Thoracic aorta (tissue), 2 donors: ENCODE measurements around the gene SLC22A17. TPM values are rescaled to one million over a fixed set of nuclear protein-coding genes. Genes with fewer than 3 reads are reported as not detected.
A peak's percentile ranks its signal among the peaks of the same experiment; 100 is the strongest.
"Not testable (repeated sequence)": the region's sequence is repeated elsewhere in the genome, so short reads cannot be mapped to it uniquely, and the experiment has no call there.

Source experiments
- ATAC-seq: fragments of 150-250 bp; one replicate; pipeline ENCODE4 v1.8.0; 2017; ENCODE audit warnings: low read depth; ENCODE audit not compliant: insufficient number of reproducible peaks, low FRiP score
- DNase-seq: peaks from one replicate; pipeline ENCODE4 v3.0.0-alpha.2; 2020; ENCODE audit warnings: low spot score
- H3K27ac ChIP-seq, 2 donors: fragments of 200-600 bp; sonication (generic); 1 replicate in 1 of 2; 2 replicates in 1 of 2; pipeline ENCODE4 v1.5.1; 2016; ENCODE audit warnings: mild to moderate bottlenecking in 2 of 2, moderate library complexity in 2 of 2
- H3K27me3 ChIP-seq: fragments of 200-600 bp; sonication (generic); replicated peaks from 2 replicates; pipeline ENCODE4 v1.6.0; 2016; ENCODE audit warnings: mild to moderate bottlenecking; ENCODE audit not compliant: insufficient read depth
- H3K36me3 ChIP-seq: fragments of 200-600 bp; sonication (generic); one replicate; pipeline ENCODE4 v1.5.1; 2016
- H3K4me1 ChIP-seq, 2 donors: fragments of 200-600 bp; sonication (generic); 1 replicate in 1 of 2; 2 replicates in 1 of 2; pipeline versions ENCODE4 v1.5.1 to v1.6.0; 2016; ENCODE audit warnings: low read depth in 2 of 2, mild to moderate bottlenecking in 1 of 2; ENCODE audit not compliant: control insufficient read depth in 1 of 2
- H3K4me3 ChIP-seq: fragments of 200-600 bp; sonication (generic); 2 replicates; pipeline ENCODE4 v1.5.1; 2016; ENCODE audit warnings: mild to moderate bottlenecking
- H3K9me3 ChIP-seq: fragments of 200-600 bp; sonication (generic); 2 replicates; pipeline ENCODE4 v1.5.1; 2016
- total RNA-seq, 2 donors: library from RNA; depleted of rRNA; stranded (reverse); fragments of >200 nt; gene quantifications; one replicate each; pipeline versions ENCODE4 v1.1.0 to v1.2.3, GENCODE V29; 2016
- TF ChIP-seq, protein P1 (sequence below): fragments of 200-600 bp; sonication (generic); IDR thresholded peaks from one replicate; pipeline ENCODE4 v1.5.1; 2019; ENCODE audit warnings: antibody characterized with exemption

The SLC22A17 gene
- total RNA-seq, 2 donors from 2014 or later, result 55.1 to 72.3 TPM

DNA sequence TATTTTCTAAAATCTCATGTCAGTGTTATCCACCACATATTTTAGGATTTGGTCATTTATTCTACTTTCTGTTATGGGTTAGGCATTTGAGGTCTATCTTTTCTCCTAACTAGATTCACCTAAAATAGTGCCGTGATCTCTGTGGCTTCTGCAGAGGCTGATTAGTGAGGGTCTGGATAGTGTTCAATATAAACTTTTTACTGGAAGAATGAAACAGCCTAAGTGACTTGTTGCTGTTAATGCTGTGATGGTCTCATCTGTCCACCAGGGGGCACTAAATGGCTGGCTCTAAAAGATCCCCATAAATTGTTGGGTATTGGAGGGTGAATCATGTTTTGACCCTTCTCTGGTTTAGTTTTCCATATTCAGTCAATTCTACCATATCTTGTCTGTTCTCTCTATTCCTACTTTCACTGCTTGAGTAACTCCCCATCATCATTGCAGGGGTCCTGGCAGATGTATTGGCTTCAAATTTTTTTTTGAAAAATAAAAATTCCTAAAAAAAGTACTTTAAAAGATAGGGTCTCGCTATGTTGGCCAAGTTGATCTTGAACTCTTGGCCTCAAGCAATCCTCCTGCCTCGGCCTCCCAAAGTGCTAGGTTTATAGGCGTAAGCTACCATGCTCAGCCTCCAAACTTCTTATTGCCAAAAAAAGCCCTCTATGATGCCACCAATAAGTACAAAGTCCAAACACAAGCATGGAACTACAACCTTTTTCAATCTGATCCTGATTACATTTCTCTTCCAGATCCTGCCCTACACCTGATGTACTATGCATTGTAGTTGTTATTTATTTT, 24.5 kb downstream of the SLC22A17 start:
- Histone ChIP-seq H3K4me3 (no peak overlapping the region), H3K27ac (no peak overlapping the region), H3K9me3 (no peaks in the 10 kb centered on the region), H3K36me3 (peaks cover 18% of the 10 kb centered on the region), H3K27me3 (no peaks in the 10 kb centered on the region), H3K4me1 (peaks cover 0 to under 1% of the 10 kb centered on the region in 2 donors)
- ATAC-seq (peak; percentile 76), DNase-seq (no peak)
- TF ChIP-seq, protein P1, sequence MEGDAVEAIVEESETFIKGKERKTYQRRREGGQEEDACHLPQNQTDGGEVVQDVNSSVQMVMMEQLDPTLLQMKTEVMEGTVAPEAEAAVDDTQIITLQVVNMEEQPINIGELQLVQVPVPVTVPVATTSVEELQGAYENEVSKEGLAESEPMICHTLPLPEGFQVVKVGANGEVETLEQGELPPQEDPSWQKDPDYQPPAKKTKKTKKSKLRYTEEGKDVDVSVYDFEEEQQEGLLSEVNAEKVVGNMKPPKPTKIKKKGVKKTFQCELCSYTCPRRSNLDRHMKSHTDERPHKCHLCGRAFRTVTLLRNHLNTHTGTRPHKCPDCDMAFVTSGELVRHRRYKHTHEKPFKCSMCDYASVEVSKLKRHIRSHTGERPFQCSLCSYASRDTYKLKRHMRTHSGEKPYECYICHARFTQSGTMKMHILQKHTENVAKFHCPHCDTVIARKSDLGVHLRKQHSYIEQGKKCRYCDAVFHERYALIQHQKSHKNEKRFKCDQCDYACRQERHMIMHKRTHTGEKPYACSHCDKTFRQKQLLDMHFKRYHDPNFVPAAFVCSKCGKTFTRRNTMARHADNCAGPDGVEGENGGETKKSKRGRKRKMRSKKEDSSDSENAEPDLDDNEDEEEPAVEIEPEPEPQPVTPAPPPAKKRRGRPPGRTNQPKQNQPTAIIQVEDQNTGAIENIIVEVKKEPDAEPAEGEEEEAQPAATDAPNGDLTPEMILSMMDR, result peak; percentile 85

DNA sequence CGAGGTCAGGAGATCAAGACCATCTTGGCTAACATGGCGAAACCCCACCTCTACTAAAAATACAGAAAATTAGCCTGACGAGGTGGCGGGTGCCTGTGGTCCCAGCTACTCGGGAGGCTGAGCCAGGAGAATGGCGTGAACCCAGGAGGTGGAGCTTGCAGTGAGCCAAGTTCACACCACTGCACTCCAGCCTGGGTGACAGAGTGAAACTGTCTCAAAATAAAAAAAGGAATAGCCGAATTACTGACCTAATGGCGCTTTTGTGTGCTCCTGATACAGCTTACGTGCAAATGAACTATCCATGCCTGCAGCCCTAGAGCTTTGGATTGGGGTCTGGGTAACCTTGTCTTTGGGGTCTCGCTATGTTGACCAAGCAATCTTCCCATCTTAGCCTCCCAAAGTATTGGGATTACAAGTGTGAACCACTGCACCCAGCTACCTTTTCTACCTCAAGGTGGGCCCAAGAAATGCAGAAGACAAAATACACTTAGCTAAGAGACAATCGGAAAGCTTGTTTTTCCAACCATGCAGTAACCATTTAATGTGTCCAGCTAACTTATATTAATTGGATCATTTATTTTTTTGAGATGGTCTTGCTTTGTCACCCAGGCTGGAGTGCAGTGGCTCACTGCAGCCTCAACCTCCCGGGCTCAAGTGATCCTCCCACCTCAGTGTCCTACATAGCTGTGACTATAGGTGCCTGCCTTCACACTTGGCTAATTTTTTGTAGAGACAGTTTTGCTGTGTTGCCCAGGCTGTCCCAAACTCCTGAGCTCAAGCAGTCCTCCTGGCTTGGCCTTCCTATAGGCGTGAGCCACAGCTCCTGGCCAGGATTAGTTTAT, 26.0 kb downstream of the SLC22A17 start:
- Histone ChIP-seq H3K9me3 (no peaks in the 10 kb centered on the region), H3K36me3 (peaks cover 19% of the 10 kb centered on the region), H3K4me1 (peaks cover 8 to 11% of the 10 kb centered on the region in 2 donors), H3K4me3 (no peak overlapping the region), H3K27me3 (no peaks in the 10 kb centered on the region), H3K27ac (no peak overlapping the region)
- ATAC-seq (no peak), DNase-seq (no peak)
- TF ChIP-seq, protein P1, result no peak

DNA sequence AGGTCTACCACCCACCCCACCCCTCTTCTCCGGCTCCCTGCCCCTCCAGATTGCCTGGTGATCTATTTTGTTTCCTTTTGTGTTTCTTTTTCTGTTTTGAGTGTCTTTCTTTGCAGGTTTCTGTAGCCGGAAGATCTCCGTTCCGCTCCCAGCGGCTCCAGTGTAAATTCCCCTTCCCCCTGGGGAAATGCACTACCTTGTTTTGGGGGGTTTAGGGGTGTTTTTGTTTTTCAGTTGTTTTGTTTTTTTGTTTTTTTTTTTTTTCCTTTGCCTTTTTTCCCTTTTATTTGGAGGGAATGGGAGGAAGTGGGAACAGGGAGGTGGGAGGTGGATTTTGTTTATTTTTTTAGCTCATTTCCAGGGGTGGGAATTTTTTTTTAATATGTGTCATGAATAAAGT, 26.9 kb downstream of the SLC22A17 start:
- not testable (repeated sequence) for ATAC-seq, H3K27me3 ChIP-seq, DNase-seq, H3K27ac ChIP-seq, H3K4me3 ChIP-seq, H3K9me3 ChIP-seq
- Histone ChIP-seq H3K36me3 (peaks cover 19% of the 10 kb centered on the region), H3K4me1 (peaks cover 8 to 11% of the 10 kb centered on the region in 2 donors)

DNA sequence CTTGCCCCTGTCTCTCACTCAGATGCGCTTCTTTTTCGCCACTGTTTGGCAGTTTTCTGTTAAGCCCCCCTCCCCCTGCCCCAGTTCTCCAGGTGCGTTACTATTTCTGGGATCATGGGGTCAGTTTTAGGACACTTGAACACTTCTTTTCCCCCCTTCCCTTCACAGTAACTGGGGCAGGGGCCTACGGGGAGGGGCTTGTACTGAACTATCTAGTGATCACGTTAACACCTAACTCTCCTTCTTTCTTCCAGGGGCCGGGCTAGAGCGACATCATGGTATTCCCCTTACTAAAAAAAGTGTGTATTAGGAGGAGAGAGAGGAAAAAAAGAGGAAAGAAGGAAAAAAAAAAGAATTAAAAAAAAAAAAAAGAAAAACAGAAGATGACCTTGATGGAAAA, 27.7 kb downstream of the SLC22A17 start:
- no peak for ATAC-seq

DNA sequence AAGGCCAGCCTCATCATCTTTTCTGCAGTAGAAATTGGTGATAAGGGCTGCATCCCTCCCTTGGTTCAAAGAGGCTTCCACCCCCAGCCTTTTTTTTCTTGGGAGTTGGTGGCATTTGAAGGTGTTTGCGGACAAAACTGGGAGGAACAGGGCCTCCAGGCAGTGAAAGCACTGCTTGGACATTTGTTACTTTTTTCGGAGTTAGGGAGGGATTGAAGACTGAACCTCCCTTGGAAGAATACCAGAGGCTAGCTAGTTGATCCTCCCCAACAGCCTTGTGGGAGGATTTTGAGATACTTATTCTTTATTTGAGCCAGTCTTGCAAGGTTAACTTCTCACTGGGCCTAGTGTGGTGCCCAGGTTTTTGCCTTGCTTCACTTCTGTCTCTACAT, 28.2 kb downstream of the SLC22A17 start:
- Histone ChIP-seq H3K27me3 (no peaks in the 10 kb centered on the region), H3K27ac (no peak overlapping the region), H3K4me1 (peaks cover 8 to 18% of the 10 kb centered on the region in 2 donors), H3K9me3 (no peaks in the 10 kb centered on the region), H3K36me3 (peaks cover 19% of the 10 kb centered on the region), H3K4me3 (no peak overlapping the region)
- DNase-seq, result no peak
- ATAC-seq, result no peak
- TF ChIP-seq, protein P1, result no peak

More for the DNA sequence above, 27.7 kb downstream of the SLC22A17 start:
- TF ChIP-seq, protein P1, result no peak
- H3K27ac ChIP-seq, result no peak overlapping the region
- H3K4me3 ChIP-seq, result no peak overlapping the region
- peaks cover 8 to 17% of the 10 kb centered on the region in 2 donors for H3K4me1 ChIP-seq
- no peaks in the 10 kb centered on the region for H3K9me3 ChIP-seq
- no peaks in the 10 kb centered on the region for H3K27me3 ChIP-seq
- no peak for DNase-seq
- H3K36me3 ChIP-seq, result peaks cover 19% of the 10 kb centered on the region
